T-helper 1 cell treated with Interleukin-12 subunit alpha and Interleukin-12 subunit beta and Interleukin-4 antibody, amounts not matched to agents 30 ng/mL and 1 ng/mL, for 36 hours (primary cell): Measurements from ENCODE around the gene CLN6. TPM values are rescaled to one million over a fixed set of nuclear protein-coding genes. Genes with fewer than 3 reads are reported as not detected.
"Not testable (repeated sequence)": the region's sequence is repeated elsewhere in the genome, so short reads cannot be mapped to it uniquely, and the experiment has no call there.

Experiments used
- intact Hi-C: fragments of 100-400 bp; cut with micrococcal nuclease; formaldehyde crosslinking; loops from one replicate; pipeline ENCODE4 v1.15.1; 2024
- total RNA-seq: library from RNA; stranded (reverse); gene quantifications from 2 replicates; pipeline ENCODE4 v1.2.3, GENCODE V29; 2022

CLN6 gene
- total RNA-seq, 1 donor from 2014 or later: 69.1 TPM

- intact Hi-C loops: loop anchor here (1.0 to 5.0 kb wide), 3 partner anchors 20 to 366 kb away; partner anchors contain the start of genes CLN6 and RNU6-1
Measured at GRCh38 chr15:68208636-68209240, 20.8 kb downstream of the CLN6 start.

- intact Hi-C loops: loop anchor here (2.0 to 5.0 kb wide), 2 partner anchors 21 to 366 kb away; partner anchors contain the start of genes CLN6 and RNU6-1
Measured at GRCh38 chr15:68208136-68208535, 21.4 kb downstream of the CLN6 start.

DNA sequence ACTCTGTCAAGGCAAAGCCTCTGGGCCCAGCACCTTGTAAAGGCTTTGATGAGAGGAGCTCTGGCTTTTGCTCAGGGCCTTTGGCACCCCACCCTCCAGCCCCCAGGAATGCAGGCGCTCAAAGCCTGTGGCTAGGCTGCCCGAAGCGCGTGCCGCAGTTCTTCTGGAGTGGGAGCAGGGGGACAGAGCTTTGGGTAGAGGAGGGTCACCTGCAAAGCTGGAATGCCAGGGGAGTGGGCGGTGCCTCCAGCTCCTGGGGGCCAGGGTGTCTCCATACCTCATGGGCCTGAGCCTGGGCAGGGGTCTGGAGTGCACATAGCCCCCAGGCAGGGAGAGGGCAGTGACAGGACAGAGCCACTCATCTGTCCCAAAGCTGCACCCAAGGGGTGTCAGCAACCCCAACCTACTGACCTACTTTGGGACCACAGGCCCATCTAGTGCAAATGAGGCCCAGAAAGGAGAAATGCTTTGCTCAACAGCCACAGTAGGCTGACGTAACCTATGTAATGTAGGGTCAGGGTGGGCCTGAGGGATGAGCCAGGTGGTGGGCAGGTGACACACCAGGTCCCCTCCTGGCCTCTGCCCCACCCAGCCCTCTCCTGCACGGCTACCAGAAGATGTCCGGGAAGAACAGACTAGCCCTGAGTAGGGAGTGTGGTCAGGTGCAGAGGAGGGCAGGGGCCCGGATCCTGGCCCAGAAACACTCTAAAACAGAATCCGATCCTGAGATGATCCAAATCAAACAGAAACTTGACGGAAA lies 22.2 kb downstream of the CLN6 start:
- intact Hi-C loops: loop anchor here (5.0 kb wide), 1 partner anchor 365 kb away; the partner anchor contains the start of gene RNU6-1

- intact Hi-C loops: loop anchor here (5.0 kb wide), 1 partner anchor 364 kb away; the partner anchor contains the start of gene RNU6-1
Measured at GRCh38 chr15:68206711-68207151, 22.8 kb downstream of the CLN6 start.

DNA sequence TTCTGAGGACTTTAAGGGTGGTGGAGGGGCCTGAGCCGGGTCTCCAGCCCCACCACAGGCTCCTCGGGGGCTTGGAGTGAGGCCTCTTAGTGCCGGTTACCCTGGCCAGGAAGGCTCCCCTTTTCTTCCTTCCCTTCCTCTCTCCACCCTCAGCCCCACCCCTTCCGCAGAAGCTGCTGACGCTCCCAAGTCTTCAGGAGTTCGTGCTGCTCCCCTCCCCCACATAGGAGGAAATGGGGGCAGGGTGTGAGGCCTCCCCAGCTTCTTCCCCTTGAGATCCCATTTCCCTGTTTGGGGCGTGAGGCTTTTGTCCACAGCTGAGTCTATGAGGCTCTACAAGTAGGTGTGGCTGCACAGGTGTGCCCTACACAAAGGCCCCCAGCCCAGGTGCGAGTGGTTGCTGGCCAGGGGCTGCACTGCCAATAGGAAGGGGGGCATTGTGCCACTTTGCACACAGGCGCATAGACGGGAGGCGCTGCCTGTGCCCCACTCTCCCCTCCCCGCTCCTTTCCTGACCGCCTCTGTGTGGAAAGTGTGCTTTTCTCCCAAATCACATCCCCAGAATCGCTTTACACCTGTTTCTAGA lies 23.5 kb downstream of the CLN6 start:
- intact Hi-C loops: loop anchor here (5.0 kb wide), 1 partner anchor 364 kb away; the partner anchor contains the start of gene RNU6-1

- intact Hi-C loops: loop anchor here (5.0 kb wide), 1 partner anchor 363 kb away; the partner anchor contains the start of gene RNU6-1
Measured at GRCh38 chr15:68205558-68205944, 24.0 kb downstream of the CLN6 start.

DNA sequence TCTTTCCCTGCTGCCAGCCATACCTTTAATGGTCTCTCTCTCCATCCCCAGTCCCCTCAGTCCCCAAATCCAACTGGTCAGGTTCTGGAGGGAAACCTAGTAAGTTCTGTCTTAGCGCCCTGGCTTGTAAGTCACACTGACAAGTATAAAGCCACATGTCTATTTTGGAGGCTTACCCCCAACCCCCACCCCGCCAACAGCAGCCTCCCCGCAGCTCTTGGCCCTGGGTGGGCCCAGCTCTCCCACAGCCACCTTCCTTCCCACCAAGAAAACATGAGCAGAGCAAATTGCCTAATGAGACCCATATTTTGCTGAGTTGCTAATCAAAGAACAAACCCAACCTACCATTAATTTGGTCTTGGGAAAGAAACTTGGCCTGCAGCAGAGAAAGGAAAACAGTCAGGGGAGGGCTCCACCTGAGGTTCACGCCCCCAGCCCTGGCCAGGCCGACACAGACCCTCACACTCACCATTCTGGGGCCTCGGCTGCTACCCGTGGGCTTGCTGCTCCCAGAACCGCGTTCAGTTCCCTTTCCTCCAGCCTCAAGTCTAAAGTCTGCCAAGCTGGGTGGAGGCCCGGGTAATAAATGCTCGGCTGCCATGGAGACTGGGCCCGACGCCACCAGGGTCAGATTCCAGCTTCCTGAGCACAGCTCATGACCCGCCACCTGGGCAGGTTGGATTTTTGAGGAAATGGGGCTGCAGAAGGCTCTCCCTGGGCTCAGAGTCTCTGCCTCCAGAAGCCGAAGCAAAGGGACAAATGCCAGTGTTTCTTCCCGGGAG lies 24.6 kb downstream of the CLN6 start, which contains the start of gene CALML4:
Gene CALML4, minus strand, starts transcription at position 557 of the 782 bp plus-strand sequence. Its CDS starts 85 bp downstream, at position 472.
- intact Hi-C loops: loop anchor here (5.0 kb wide), 1 partner anchor 363 kb away; the partner anchor contains the start of gene RNU6-1

GRCh38 chr15:68204361-68204760 lies 25.2 kb downstream of the CLN6 start:
- intact Hi-C loops: no loop called here

DNA sequence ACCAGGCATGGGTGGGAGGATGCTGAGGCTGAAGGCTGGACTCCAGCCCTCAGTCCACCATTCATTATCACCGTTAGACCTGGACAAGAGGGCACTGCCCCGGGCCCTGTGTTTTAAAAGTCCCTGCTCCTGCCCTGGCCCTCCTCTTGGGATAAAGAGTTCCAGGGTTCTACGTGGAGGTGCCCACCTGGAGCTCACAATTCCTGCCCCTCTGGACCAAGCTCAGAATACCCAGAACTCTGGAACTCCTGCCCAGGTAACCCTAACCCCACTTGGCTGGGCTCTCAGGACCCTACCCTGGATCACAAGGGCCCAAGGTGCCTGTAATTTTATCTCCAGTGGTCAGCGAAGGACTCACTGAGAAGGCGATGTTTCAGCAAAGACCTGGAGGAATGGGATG lies 25.6 kb downstream of the CLN6 start:
- intact Hi-C loops: no loop called here

GRCh38 chr15:68203486-68203885 lies 26.0 kb downstream of the CLN6 start:
- intact Hi-C loops: no loop called here

GRCh38 chr15:68202994-68203393 lies 26.5 kb downstream of the CLN6 start:
- intact Hi-C loops: not testable (repeated sequence)

DNA sequence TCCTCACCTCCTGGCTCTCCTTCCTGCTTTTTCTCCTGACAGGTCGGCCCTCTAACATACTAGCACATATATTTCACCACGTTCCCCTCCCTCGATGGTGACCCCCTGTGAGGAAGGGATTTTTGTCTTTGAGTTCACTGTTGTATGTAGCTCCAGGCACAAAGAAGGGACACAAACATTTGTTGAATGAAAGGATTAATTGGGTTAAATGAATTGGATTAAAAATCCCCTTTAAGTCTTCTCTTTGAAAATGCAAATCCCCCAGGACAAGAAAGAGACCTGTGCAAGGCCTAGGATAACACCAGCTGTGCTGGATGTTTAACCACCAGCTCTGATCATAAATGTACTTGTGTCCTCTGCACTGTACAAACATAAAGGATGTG lies 27.7 kb downstream of the CLN6 start:
- intact Hi-C loops: no loop called here

DNA sequence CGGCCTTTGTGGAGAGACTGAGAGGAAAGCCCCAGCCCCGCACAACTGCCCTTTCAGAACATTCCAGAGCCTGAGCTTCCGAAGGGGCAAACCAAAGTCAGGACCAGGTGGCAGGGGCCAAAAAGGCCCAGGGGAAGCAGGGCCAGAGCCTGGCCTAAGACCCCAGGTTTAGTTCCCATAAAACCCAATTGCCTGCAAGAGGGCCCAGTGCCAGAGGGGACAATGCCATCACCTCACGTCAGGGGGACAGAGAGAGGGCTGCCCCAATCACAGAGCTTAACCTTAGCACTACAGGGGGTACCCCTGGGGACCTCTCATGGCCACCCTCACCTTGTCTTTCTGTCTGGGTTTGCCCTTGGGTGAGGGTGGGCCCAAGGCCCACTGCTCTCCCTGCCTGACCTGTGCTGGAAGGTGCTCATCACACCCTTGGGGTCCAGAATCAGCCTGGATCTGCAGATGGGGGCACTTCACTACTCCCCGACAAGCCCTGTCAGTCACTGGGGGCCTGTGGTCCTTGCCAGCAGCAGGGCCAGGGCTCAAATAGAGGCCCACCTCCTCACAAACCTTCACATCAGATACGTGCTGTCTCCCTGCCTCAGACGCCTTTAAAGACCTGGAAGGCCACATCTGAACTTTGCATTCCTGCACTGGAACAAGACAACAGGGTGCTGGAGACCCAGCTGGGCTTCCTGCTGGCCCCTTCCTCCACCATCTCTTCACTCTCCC lies 28.2 kb downstream of the CLN6 start:
- intact Hi-C loops: no loop called here

DNA sequence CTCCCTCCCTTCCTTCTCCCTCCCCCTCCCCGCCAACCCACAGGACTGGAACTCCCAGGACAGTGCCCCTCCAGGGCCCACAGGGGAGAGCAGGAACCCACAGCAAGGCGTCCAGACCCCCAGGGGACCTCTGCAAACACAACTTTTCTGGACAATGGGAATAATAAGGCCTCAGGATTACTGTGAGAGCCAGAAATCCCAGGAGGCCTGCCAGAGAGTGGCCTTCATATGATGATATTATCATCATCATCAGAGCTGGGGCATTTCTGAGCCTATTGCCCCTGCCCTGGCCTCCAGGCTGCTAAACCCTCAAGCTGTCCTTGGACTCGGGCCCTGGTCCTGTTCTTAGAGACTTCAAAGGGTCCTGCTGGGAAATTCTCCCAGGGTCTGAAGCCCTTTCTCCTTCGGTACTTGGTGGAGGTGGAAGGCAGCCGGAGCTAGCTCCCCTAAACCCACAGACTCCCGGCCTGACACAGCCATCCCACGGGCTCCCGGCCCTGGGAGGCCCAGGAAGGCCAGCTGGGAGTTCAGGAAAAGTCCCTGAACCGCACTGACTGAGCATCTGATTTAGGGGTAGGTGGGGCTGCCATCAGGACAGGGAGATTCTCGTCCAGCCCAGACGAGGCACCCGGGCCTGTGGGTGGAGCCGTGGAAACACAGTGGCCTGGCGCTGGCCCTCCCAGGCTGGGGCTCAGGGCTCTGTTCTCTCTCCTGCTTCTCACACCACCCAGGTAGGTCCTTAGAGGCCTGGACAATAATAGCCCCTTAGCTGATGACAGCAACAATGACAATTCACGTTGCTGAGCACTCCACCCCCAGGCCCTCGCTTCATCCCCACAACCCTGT lies 29.3 kb downstream of the CLN6 start:
- intact Hi-C loops: no loop called here

GRCh38 chr15:68199340-68199739 lies 30.2 kb downstream of the CLN6 start:
- intact Hi-C loops: no loop called here

GRCh38 chr15:68197661-68198437 lies 31.7 kb downstream of the CLN6 start:
- intact Hi-C loops: no loop called here

DNA sequence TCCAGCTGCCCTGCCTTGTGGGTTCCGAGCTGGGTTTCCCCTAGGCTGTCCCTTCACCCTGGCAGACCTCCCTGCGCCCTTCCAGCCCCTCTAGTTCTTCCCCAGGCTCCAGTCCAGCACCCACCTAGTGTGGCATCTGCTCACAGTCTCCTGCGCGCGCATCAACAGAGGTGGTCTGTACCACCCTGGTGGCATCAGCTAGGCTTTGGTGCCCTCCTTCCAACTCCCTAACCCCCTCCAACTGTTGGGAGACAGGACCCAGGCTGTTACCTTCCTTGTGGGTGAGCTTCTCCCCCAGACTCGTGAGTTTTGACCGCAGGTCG lies 32.4 kb downstream of the CLN6 start:
- intact Hi-C loops: no loop called here

DNA sequence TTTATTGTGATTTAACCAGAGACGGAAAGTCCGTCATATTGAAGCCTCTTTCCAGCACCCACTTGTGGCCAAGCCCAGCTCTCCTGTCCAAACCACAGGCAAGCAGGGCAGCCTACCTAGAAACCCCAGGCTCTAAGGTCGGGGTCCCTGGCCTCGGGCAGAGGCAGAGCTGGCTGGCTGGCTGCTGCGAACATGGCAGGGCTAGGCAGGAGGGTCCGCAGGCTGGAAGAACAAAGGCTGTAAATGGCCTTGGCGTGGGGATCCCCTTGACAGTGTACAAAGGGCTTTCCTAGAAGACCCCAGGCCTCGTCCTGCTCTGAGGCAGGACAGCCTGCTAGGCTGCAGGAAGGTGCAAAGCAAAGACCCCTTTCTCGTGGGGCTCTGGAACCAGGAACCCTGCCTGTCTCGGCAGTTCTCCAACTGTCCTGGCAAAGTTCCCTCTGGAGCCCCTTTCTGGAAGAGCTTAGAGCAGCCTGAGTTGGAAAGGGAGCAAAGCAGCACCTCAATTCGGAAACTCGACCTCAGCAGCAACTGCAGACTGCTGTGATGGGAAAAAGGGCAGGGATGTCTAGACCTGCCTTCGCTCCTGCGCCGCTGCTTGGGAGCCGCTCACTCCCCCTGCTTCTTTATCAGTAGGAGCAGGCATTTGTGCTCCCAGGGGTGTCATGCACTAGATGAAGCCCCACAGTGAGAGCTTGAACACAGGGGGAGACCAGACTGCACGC lies 32.9 kb downstream of the CLN6 start:
- intact Hi-C loops: no loop called here
